Fibroblast of the aortic adventitia (primary cell): ENCODE measurements around the gene TNFSF13B. TPM values are rescaled to one million over a fixed set of nuclear protein-coding genes. Genes with fewer than 3 reads are reported as not detected.

ENCODE experiments used
- DNase-seq: peaks from one replicate; pipeline ENCODE4 v3.0.0-alpha.2; 2010; ENCODE audit warnings: low read depth
- H3K4me3 ChIP-seq: 2 replicates; pipeline ENCODE4 v1.5.1; 2011; ENCODE audit warnings: low read depth, mild to moderate bottlenecking, control low read depth, low read length, moderate library complexity
- total RNA-seq: library from RNA; depleted of rRNA; stranded (reverse); fragments of >200 nt; gene quantifications from 2 replicates; pipeline ENCODE4 v1.2.3, GENCODE V29; 2012; ENCODE audit warnings: low replicate concordance
- TF ChIP-seq, protein P1 (sequence below): IDR thresholded peaks from 2 replicates; pipeline ENCODE4 v1.5.1; 2011; ENCODE audit warnings: mild to moderate bottlenecking, low read length, control low read depth, inconsistent platforms; ENCODE audit not compliant: insufficient read depth

TNFSF13B gene, protein sequence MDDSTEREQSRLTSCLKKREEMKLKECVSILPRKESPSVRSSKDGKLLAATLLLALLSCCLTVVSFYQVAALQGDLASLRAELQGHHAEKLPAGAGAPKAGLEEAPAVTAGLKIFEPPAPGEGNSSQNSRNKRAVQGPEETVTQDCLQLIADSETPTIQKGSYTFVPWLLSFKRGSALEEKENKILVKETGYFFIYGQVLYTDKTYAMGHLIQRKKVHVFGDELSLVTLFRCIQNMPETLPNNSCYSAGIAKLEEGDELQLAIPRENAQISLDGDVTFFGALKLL
- total RNA-seq: 5.6 and 60.8 TPM in 2 replicates

DNA sequence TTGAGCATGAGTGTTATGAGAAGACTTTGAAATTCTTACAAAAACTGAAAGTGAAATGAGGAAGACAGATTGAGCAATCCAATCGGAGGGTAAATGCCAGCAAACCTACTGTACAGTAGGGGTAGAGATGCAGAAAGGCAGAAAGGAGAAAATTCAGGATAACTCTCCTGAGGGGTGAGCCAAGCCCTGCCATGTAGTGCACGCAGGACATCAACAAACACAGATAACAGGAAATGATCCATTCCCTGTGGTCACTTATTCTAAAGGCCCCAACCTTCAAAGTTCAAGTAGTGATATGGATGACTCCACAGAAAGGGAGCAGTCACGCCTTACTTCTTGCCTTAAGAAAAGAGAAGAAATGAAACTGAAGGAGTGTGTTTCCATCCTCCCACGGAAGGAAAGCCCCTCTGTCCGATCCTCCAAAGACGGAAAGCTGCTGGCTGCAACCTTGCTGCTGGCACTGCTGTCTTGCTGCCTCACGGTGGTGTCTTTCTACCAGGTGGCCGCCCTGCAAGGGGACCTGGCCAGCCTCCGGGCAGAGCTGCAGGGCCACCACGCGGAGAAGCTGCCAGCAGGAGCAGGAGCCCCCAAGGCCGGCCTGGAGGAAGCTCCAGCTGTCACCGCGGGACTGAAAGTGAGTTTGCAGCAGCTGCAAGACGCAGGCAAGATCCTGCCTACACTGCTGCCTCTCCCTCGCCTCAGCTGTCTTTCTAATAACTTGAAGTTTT lies at the start of gene TNFSF13B:
Gene TNFSF13B, plus strand, starts transcription at position 118 of the 728 bp plus-strand sequence. Its CDS starts 178 bp downstream, at position 296.
- H3K4me3 ChIP-seq: peak within 1 kb of the TSS; percentile 64
- TF ChIP-seq, protein P1, sequence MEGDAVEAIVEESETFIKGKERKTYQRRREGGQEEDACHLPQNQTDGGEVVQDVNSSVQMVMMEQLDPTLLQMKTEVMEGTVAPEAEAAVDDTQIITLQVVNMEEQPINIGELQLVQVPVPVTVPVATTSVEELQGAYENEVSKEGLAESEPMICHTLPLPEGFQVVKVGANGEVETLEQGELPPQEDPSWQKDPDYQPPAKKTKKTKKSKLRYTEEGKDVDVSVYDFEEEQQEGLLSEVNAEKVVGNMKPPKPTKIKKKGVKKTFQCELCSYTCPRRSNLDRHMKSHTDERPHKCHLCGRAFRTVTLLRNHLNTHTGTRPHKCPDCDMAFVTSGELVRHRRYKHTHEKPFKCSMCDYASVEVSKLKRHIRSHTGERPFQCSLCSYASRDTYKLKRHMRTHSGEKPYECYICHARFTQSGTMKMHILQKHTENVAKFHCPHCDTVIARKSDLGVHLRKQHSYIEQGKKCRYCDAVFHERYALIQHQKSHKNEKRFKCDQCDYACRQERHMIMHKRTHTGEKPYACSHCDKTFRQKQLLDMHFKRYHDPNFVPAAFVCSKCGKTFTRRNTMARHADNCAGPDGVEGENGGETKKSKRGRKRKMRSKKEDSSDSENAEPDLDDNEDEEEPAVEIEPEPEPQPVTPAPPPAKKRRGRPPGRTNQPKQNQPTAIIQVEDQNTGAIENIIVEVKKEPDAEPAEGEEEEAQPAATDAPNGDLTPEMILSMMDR: no peak
- DNase-seq: peak; percentile 62

DNA sequence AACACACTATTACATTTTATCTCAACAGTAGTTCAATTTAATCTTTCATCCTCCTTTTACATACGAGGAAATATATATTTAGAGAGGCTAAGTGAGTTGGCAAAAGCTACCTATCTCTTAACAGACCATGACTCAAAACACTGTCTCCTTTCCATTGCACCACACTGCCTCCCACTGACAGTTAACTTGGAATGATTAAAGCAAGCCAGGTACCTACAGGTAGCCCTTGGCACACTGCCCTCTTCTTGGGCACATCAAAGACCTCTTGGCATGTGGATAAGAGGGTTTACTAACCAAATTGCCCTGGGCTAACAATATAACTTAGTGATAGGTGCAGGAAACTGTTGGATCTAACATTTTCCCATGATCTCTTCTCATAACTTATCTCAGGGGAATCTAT lies 49.5 kb upstream of the TNFSF13B start:
- peak overlapping the region; percentile 3 for H3K4me3 ChIP-seq
- no peak for DNase-seq
- TF ChIP-seq, protein P1: no peak

DNA sequence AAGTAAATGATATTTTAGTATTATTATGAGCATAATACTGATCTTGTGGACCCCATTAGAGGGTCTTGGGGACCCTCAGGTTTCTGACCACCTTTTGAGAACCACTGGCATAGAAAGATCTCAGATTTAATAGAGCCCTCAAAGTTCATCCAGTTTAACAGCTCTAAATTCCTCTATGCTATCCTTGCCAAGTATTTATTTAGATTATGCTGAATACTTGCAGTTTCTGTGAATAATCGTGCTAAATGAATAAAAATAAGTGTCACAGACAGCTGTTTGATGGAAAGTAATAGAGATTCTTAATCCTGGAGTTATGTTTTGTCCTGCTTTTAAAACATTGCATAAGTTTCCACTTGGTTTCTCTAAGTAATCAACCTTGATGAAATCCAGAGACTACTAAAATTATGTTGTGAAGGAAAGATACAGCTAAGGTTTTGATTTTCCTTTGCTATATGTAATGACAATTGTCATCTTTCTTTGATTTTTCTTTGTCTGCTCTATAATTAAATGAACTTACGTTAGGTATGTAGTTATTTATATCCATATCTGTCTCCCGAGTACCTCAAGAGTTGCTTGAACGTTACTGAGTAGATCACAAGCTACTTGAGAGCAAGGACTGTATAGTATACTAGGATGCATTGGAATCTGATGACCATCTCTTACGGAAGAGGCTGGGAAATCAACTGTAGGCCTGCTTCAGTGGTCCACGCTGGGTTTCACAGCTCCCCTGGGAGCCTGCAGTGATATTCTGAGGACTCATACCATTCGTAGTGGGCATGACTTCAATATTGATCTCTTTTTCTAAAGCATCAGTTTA lies 45.6 kb upstream of the TNFSF13B start:
- TF ChIP-seq, protein P1: no peak
- no peak for DNase-seq
- H3K4me3 ChIP-seq: no peak overlapping the region

DNA sequence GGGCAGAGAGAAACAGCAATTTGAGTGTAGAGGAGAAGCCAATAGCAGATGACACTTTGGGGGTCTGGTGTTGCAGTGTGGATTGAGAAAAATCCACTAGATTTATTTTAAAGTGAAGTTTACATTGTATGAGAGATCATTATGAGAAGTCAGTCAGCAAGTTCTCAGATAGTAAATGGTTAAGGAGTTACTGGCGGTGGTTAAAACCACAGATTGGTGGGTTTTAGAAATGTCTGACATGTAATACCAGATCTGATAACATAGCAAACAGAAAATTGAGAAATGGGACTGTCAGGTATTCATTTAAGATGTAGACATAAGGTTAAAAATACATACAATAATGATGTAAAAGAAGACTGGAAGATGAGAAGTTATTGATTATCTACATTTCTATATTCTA lies 44.1 kb upstream of the TNFSF13B start:
- DNase-seq: no peak
- TF ChIP-seq, protein P1: no peak
- no peak overlapping the region for H3K4me3 ChIP-seq

DNA sequence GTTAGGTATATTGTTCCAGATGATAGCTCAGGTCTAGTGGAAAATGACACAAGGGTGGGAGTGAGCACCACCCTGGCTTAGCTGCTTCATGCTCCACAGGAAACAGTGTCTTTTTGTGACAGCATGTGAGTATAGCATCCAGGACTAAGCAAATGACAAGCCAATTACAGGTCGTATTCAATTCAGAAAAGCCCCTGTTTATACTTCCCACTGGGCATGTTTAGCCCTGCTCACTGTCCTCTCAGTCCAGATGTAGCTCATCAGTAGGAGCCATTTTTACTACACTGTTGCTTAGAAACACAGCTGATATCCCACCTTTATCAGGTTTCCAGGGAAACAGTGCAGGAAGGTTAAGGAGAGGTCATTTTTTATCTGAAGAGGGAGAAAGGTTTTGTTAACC lies 43.3 kb upstream of the TNFSF13B start:
- no peak for DNase-seq
- no peak overlapping the region for H3K4me3 ChIP-seq
- TF ChIP-seq, protein P1: no peak

DNA sequence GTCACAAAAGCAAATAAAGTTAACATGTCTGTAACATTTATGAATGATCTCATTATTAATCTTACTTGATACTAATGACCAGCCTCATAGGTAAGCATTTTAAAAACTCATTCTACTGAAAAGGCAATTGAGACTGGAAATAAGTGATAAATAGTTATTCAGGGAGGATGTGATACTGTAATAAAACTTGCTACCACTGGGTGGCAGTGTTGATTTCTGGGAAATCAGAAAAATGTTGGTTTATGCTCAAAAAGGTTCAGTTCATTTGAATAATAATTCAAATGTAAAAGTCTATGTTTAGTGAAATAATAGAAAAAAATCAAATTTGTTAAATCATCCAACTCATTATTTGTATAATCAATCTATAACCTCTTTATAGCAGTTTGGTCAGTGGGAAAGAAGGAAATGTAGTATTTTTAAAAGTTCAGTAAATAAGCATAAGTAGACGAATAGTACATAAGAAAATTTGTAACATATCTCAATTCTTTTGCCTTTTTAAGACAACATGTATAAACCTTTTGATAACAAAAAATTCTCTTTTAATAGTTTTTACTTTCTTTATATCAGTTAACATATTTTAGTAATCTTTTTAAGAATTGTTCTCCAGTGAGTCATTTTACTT lies 41.8 kb upstream of the TNFSF13B start:
- H3K4me3 ChIP-seq: no peak overlapping the region
- TF ChIP-seq, protein P1: peak; percentile 68
- DNase-seq: peak; percentile 71
